ENCODE data around the gene ANKMY2.
"Not testable (repeated sequence)": the region's sequence is repeated elsewhere in the genome, so short reads cannot be mapped to it uniquely, and the experiment has no call there.

Gene ANKMY2

GRCh38 chr7:16668049-16668858 lies 22.7 kb upstream of the ANKMY2 start:
- TF ChIP-seq ZFX (IDR thresholded peaks at IDR 0.05; ENCODE audit: borderline replicate concordance): no peak
- TF ChIP-seq CTCF (IDR thresholded peaks at IDR 0.05): no peak
- no peak overlapping the region for H3K27ac ChIP-seq

- TF ChIP-seq CTCF (IDR thresholded peaks at IDR 0.05) (no peak), ZFX (IDR thresholded peaks at IDR 0.05; ENCODE audit: borderline replicate concordance) (no peak)
- no peak overlapping the region for H3K27ac ChIP-seq
Measured at GRCh38 chr7:16667355-16667754, 21.8 kb upstream of the ANKMY2 start.

GRCh38 chr7:16661924-16662323 lies 16.4 kb upstream of the ANKMY2 start:
- TF ChIP-seq CTCF (IDR thresholded peaks at IDR 0.05): no peak
- no peak for TF ChIP-seq ZFX (IDR thresholded peaks at IDR 0.05; ENCODE audit: borderline replicate concordance)
- no peak overlapping the region for H3K27ac ChIP-seq

GRCh38 chr7:16660702-16661464 lies 15.3 kb upstream of the ANKMY2 start:
- no peak overlapping the region; the same call in 1 of the 2 replicates for H3K27ac ChIP-seq
- TF ChIP-seq CTCF (IDR thresholded peaks at IDR 0.05) (no peak), ZFX (IDR thresholded peaks at IDR 0.05; ENCODE audit: borderline replicate concordance) (no peak)

- not testable (repeated sequence) for H3K27ac ChIP-seq
Measured at GRCh38 chr7:16659854-16660497, 14.4 kb upstream of the ANKMY2 start.

- H3K27ac ChIP-seq: no peak overlapping the region
- TF ChIP-seq CTCF (IDR thresholded peaks at IDR 0.05) (no peak), ZFX (IDR thresholded peaks at IDR 0.05; ENCODE audit: borderline replicate concordance) (no peak)
Measured at GRCh38 chr7:16657656-16658279, 12.2 kb upstream of the ANKMY2 start.

GRCh38 chr7:16656141-16656540 lies 10.6 kb upstream of the ANKMY2 start:
- H3K27ac ChIP-seq: no peak overlapping the region
- no peak for TF ChIP-seq ZFX (IDR thresholded peaks at IDR 0.05; ENCODE audit: borderline replicate concordance)
- no peak for TF ChIP-seq CTCF (IDR thresholded peaks at IDR 0.05)
